HL-60 (cell line): ENCODE data around the gene PARP8.

Experiments
- CTCF ChIP-seq: IDR thresholded peaks from one replicate; pipeline ENCODE4 v1.5.1; 2011; ENCODE audit warnings: low read length, control low read depth, inconsistent platforms; ENCODE audit not compliant: insufficient read depth
- GABPA ChIP-seq: IDR thresholded peaks from 2 replicates; pipeline ENCODE4 v1.6.1; 2012; ENCODE audit warnings: low read depth
- POLR2AphosphoS5 ChIP-seq: IDR thresholded peaks from 2 replicates; pipeline ENCODE4 v1.6.1; 2012; ENCODE audit warnings: low read depth
- SPI1 ChIP-seq: IDR thresholded peaks from 2 replicates; pipeline ENCODE4 v1.6.1; 2012; ENCODE audit warnings: low read depth, mild to moderate bottlenecking, borderline replicate concordance
- TF ChIP-seq, protein P1 (sequence below): IDR thresholded peaks from 2 replicates; pipeline ENCODE4 v1.6.1; 2012; ENCODE audit warnings: low read depth; ENCODE audit not compliant: insufficient replicate concordance

DNA sequence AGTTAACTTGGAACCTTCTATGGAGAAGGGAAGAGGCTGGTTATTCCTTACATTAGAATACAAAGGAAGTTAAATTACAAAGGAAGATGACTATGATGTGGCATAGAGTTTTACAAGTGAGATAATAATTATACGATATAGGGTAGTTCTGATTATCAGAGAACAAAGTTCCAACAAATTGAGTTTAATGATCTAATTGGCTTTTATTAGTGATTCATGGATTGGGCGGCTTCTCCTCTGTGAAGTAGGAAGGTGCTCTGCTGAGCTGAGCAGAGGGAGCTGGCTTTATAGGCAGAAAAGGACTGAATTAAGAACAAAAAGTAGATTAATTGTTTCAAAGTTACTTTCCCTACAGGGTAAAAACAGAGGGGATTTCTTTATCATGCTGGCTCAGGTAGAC, 49.7 kb downstream of the PARP8 start:
- TF ChIP-seq POLR2AphosphoS5 = no peak
- TF ChIP-seq CTCF = no peak
- TF ChIP-seq, protein P1, sequence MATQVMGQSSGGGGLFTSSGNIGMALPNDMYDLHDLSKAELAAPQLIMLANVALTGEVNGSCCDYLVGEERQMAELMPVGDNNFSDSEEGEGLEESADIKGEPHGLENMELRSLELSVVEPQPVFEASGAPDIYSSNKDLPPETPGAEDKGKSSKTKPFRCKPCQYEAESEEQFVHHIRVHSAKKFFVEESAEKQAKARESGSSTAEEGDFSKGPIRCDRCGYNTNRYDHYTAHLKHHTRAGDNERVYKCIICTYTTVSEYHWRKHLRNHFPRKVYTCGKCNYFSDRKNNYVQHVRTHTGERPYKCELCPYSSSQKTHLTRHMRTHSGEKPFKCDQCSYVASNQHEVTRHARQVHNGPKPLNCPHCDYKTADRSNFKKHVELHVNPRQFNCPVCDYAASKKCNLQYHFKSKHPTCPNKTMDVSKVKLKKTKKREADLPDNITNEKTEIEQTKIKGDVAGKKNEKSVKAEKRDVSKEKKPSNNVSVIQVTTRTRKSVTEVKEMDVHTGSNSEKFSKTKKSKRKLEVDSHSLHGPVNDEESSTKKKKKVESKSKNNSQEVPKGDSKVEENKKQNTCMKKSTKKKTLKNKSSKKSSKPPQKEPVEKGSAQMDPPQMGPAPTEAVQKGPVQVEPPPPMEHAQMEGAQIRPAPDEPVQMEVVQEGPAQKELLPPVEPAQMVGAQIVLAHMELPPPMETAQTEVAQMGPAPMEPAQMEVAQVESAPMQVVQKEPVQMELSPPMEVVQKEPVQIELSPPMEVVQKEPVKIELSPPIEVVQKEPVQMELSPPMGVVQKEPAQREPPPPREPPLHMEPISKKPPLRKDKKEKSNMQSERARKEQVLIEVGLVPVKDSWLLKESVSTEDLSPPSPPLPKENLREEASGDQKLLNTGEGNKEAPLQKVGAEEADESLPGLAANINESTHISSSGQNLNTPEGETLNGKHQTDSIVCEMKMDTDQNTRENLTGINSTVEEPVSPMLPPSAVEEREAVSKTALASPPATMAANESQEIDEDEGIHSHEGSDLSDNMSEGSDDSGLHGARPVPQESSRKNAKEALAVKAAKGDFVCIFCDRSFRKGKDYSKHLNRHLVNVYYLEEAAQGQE = no peak
- TF ChIP-seq GABPA = no peak
- no peak for TF ChIP-seq SPI1
